BJ (cell line): ENCODE measurements around the gene PCMTD2. TPM values are rescaled to one million over a fixed set of nuclear protein-coding genes. Genes with fewer than 3 reads are reported as not detected.

Source experiments
- CTCF ChIA-PET: fragments of 350-600 bp; formaldehyde crosslinking; extraction: SDS; loops from one replicate; lab custom pipeline; 2021; ENCODE audit warnings: antibody characterized with exemption, inconsistent platforms; lab: Yijun Ruan, JAX
- POLR2A ChIA-PET: fragments of 300-600 bp; sonication (Branson Sonifier 250); formaldehyde crosslinking; extraction: SDS; loops from one replicate; lab custom pipeline; 2021; ENCODE audit warnings: antibody characterized with exemption; lab: Charles Lee
- DNase-seq: peaks from one replicate; pipeline ENCODE4 v3.0.0-alpha.2; 2011; ENCODE audit warnings: low read depth
- H3K27me3 ChIP-seq: 2 replicates; pipeline ENCODE4 v1.6.0; 2011; ENCODE audit warnings: low read length; ENCODE audit not compliant: control insufficient read depth, insufficient read depth
- H3K36me3 ChIP-seq: 2 replicates; pipeline ENCODE4 v1.5.1; 2011; ENCODE audit warnings: low read length; ENCODE audit not compliant: control insufficient read depth, insufficient read depth
- H3K4me3 ChIP-seq: 2 replicates; pipeline ENCODE4 v1.5.1; 2011; ENCODE audit warnings: low read depth, mild to moderate bottlenecking, control low read depth, low read length
- polyA plus RNA-seq: library from polyadenylated mRNA; depleted of rRNA; stranded (reverse); fragments of >200 nt; gene quantifications from 2 replicates; pipeline ENCODE4 v1.2.3, GENCODE V29; 2011
- TF ChIP-seq, protein P1 (sequence below): IDR thresholded peaks from 2 replicates; pipeline ENCODE4 v1.5.1; 2011; ENCODE audit warnings: low read depth, mild to moderate bottlenecking, control low read depth, inconsistent platforms, low read length, moderate library complexity; ENCODE audit not compliant: insufficient read depth

PCMTD2 gene
- polyA plus RNA-seq, 1 experiment: 34.4 TPM

- no peak for DNase-seq
- no peak overlapping the region for H3K4me3 ChIP-seq
- H3K36me3 ChIP-seq: no peaks in the 10 kb centered on the region
- H3K27me3 ChIP-seq: peaks cover 5% of the 10 kb centered on the region
- ChIA-PET POLR2A (no interaction called here), CTCF (no interaction called here)
- TF ChIP-seq, protein P1, sequence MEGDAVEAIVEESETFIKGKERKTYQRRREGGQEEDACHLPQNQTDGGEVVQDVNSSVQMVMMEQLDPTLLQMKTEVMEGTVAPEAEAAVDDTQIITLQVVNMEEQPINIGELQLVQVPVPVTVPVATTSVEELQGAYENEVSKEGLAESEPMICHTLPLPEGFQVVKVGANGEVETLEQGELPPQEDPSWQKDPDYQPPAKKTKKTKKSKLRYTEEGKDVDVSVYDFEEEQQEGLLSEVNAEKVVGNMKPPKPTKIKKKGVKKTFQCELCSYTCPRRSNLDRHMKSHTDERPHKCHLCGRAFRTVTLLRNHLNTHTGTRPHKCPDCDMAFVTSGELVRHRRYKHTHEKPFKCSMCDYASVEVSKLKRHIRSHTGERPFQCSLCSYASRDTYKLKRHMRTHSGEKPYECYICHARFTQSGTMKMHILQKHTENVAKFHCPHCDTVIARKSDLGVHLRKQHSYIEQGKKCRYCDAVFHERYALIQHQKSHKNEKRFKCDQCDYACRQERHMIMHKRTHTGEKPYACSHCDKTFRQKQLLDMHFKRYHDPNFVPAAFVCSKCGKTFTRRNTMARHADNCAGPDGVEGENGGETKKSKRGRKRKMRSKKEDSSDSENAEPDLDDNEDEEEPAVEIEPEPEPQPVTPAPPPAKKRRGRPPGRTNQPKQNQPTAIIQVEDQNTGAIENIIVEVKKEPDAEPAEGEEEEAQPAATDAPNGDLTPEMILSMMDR: no peak
These were observed 27.4 kb upstream of the PCMTD2 start for GRCh38 chr20:64228086-64228653.

GRCh38 chr20:64228751-64229506 is 26.6 kb upstream of the PCMTD2 start:
- POLR2A ChIA-PET: no interaction called here
- Histone ChIP-seq H3K27me3 (peaks cover 5% of the 10 kb centered on the region), H3K36me3 (no peaks in the 10 kb centered on the region), H3K4me3 (no peak overlapping the region)
- CTCF ChIA-PET: no interaction called here
- no peak for DNase-seq
- TF ChIP-seq, protein P1: no peak

GRCh38 chr20:64229507-64230061 is 26.0 kb upstream of the PCMTD2 start:
- Histone ChIP-seq H3K27me3 (peaks cover 5% of the 10 kb centered on the region), H3K4me3 (no peak overlapping the region), H3K36me3 (no peaks in the 10 kb centered on the region)
- TF ChIP-seq, protein P1: no peak
- ChIA-PET POLR2A (no interaction called here), CTCF (no interaction called here)
- peak; percentile 14 for DNase-seq

GRCh38 chr20:64230461-64231145 is 24.9 kb upstream of the PCMTD2 start:
- TF ChIP-seq, protein P1: no peak
- ChIA-PET CTCF (interaction anchor here (0.7 kb wide), 1 partner anchor 161 kb away, joined by 3 read pairs; no protein-coding TSS in a partner anchor), POLR2A (no interaction called here)
- DNase-seq: no peak
- Histone ChIP-seq H3K36me3 (no peaks in the 10 kb centered on the region), H3K4me3 (no peak overlapping the region), H3K27me3 (peaks cover 5% of the 10 kb centered on the region)
